SK-N-SH treated with all-trans-retinoic acid at 6 μM for 48 hours (cell line): ENCODE results near the gene TLE2.

Experiments used
- ATAC-seq: fragments of 200-7000 bp; cut with Tn5 transposase; 3 replicates; pipeline ENCODE4 v1.9.1; 2020; ENCODE audit warnings: mild to moderate bottlenecking, moderate library complexity
- ARNTL ChIP-seq: fragments of 450-650 bp; formaldehyde crosslinking; IDR thresholded peaks from 2 replicates; pipeline ENCODE4 v1.5.0; 2020; ENCODE audit warnings: low read depth, mild to moderate bottlenecking, moderate library complexity, borderline replicate concordance
- BACH2 ChIP-seq: fragments of 250-450 bp; sonication (Bioruptor Pico); IDR thresholded peaks from 2 replicates; pipeline ENCODE4 v1.9.0; 2021; ENCODE audit warnings: mild to moderate bottlenecking, borderline replicate concordance
- CSDC2 ChIP-seq: fragments of 250-450 bp; sonication (Bioruptor Pico); IDR thresholded peaks from 2 replicates; pipeline ENCODE4 v1.5.0; 2020; ENCODE audit warnings: mild to moderate bottlenecking, moderate library complexity
- OSR1 ChIP-seq: fragments of 250-450 bp; sonication (Bioruptor Pico); IDR thresholded peaks from 2 replicates; pipeline ENCODE4 v1.8.0; 2022; ENCODE audit warnings: moderate library complexity, mild to moderate bottlenecking, inconsistent platforms
- PATZ1 ChIP-seq: fragments of 250-450 bp; sonication (Bioruptor Pico); IDR thresholded peaks from 2 replicates; pipeline ENCODE4 v1.8.0; 2020; ENCODE audit warnings: mild to moderate bottlenecking, moderate library complexity, borderline replicate concordance
- POU6F1 ChIP-seq: fragments of 250-450 bp; sonication (Bioruptor Pico); IDR thresholded peaks from 2 replicates; pipeline ENCODE4 v1.8.0; 2021; ENCODE audit warnings: low read depth, mild to moderate bottlenecking, moderate library complexity, borderline replicate concordance
- TCF4 ChIP-seq: fragments of 250-450 bp; sonication (Bioruptor Pico); IDR thresholded peaks from 2 replicates; pipeline ENCODE4 v1.8.0; 2021; ENCODE audit warnings: mild to moderate bottlenecking, moderate library complexity, borderline replicate concordance
- TOX ChIP-seq: fragments of 250-450 bp; sonication (Bioruptor Pico); IDR thresholded peaks from 2 replicates; pipeline ENCODE4 v1.8.0; 2021; ENCODE audit warnings: mild to moderate bottlenecking, moderate library complexity, borderline replicate concordance
- TSHZ2 ChIP-seq: fragments of 250-450 bp; sonication (Bioruptor Pico); IDR thresholded peaks from 2 replicates; pipeline ENCODE4 v1.5.0; 2020; ENCODE audit warnings: mild to moderate bottlenecking, moderate library complexity
- ZFP3 ChIP-seq: fragments of 250-450 bp; sonication (Bioruptor Pico); IDR thresholded peaks from 2 replicates; pipeline ENCODE4 v1.5.0; 2020; ENCODE audit warnings: mild to moderate bottlenecking, moderate library complexity
- ZNF70 ChIP-seq: fragments of 450-650 bp; formaldehyde crosslinking; IDR thresholded peaks from 2 replicates; pipeline ENCODE4 v1.5.0; 2020; ENCODE audit warnings: mild to moderate bottlenecking, moderate library complexity
- ZNF8 ChIP-seq: fragments of 450-650 bp; formaldehyde crosslinking; IDR thresholded peaks from 2 replicates; pipeline ENCODE4 v1.5.0; 2020; ENCODE audit warnings: mild to moderate bottlenecking, moderate library complexity
- TF ChIP-seq, protein P1 (sequence below): fragments of 250-450 bp; sonication (Bioruptor Pico); IDR thresholded peaks from 2 replicates; pipeline ENCODE4 v1.5.1; 2021; ENCODE audit warnings: mild to moderate bottlenecking, moderate library complexity
- TF ChIP-seq, protein P2 (sequence below): fragments of 250-450 bp; sonication (Bioruptor Pico); IDR thresholded peaks from 2 replicates; pipeline ENCODE4 v1.5.1; 2020; ENCODE audit warnings: low read depth, mild to moderate bottlenecking, moderate library complexity

TLE2 gene

GRCh38 chr19:3059653-3060052, 30.6 kb upstream of the TLE2 start:
- no peak for ATAC-seq

DNA sequence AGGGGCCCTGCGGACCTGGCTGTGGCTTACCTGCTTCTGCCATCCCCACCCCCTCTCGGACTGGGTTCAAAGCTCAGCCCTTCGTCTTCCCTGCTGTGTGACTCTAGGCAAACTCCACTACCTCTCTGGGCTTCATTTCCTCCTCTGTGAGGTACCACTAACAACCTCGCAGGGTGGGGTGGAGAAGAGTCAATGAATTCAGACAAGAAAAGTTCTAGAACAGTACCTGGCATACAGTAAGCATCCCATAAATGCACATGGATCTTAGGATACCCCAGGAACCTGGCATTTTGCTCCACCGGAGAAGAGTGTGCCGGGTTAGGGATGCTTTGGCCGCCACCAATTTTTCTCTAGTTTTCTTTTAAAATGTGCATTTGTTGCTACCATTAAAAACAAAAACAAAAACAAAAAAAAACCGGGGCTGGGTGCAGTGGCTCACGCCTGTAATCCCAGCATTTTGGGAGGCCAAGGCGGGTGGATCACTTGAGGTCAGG, 29.8 kb upstream of the TLE2 start:
- ATAC-seq = no peak
- TF ChIP-seq TOX (CRISPR knock-in tag) = no peak
- TF ChIP-seq, protein P1, sequence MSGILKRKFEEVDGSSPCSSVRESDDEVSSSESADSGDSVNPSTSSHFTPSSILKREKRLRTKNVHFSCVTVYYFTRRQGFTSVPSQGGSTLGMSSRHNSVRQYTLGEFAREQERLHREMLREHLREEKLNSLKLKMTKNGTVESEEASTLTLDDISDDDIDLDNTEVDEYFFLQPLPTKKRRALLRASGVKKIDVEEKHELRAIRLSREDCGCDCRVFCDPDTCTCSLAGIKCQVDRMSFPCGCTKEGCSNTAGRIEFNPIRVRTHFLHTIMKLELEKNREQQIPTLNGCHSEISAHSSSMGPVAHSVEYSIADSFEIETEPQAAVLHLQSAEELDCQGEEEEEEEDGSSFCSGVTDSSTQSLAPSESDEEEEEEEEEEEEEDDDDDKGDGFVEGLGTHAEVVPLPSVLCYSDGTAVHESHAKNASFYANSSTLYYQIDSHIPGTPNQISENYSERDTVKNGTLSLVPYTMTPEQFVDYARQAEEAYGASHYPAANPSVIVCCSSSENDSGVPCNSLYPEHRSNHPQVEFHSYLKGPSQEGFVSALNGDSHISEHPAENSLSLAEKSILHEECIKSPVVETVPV (CRISPR knock-in tag) = no peak
- TF ChIP-seq, protein P2, sequence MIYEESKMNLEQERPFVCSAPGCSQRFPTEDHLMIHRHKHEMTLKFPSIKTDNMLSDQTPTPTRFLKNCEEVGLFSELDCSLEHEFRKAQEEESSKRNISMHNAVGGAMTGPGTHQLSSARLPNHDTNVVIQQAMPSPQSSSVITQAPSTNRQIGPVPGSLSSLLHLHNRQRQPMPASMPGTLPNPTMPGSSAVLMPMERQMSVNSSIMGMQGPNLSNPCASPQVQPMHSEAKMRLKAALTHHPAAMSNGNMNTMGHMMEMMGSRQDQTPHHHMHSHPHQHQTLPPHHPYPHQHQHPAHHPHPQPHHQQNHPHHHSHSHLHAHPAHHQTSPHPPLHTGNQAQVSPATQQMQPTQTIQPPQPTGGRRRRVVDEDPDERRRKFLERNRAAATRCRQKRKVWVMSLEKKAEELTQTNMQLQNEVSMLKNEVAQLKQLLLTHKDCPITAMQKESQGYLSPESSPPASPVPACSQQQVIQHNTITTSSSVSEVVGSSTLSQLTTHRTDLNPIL (CRISPR knock-in tag) = no peak
- TF ChIP-seq POU6F1 (CRISPR knock-in tag) = no peak
- TF ChIP-seq ZFP3 = no peak
- TF ChIP-seq OSR1 (CRISPR knock-in tag) = no peak
- TF ChIP-seq ZNF70 (CRISPR knock-in tag) = no peak
- TF ChIP-seq TSHZ2 = no peak
- TF ChIP-seq BACH2 (CRISPR knock-in tag) = no peak
- TF ChIP-seq ARNTL (CRISPR knock-in tag) = no peak
- no peak for TF ChIP-seq PATZ1 (CRISPR knock-in tag)

More at GRCh38 chr19:3059653-3060052, 30.6 kb upstream of the TLE2 start:
- no peak for TF ChIP-seq POU6F1 (CRISPR knock-in tag)

- no peak for ATAC-seq
- no peak for TF ChIP-seq OSR1 (CRISPR knock-in tag)
- no peak for TF ChIP-seq TOX (CRISPR knock-in tag)
- TF ChIP-seq TSHZ2 = no peak
- TF ChIP-seq ZNF8 (CRISPR knock-in tag) = no peak
- no peak for TF ChIP-seq TCF4 (CRISPR knock-in tag)
- no peak for TF ChIP-seq CSDC2
Observed at GRCh38 chr19:3058009-3058820, 29.1 kb upstream of the TLE2 start.
